Neural cell (in vitro differentiated cells): Measurements from ENCODE around the gene RBM38.

Experiments
- EP300 ChIP-seq: fragments of 450-650 bp; conservative IDR thresholded peaks from 2 replicates; pipeline ENCODE4 v1.6.1; 2014; ENCODE audit warnings: antibody characterized with exemption, mild to moderate bottlenecking, moderate library complexity; ENCODE audit not compliant: poor library complexity, severe bottlenecking
- EZH2 ChIP-seq: fragments of 200-600, 300-800 bp; shearing (Covaris generic), sonication (generic); IDR thresholded peaks from 2 replicates; pipeline ENCODE4 v1.6.1; 2014; ENCODE audit warnings: antibody characterized with exemption, low read length, borderline replicate concordance, mild to moderate bottlenecking; ENCODE audit not compliant: insufficient read depth, poor library complexity, severe bottlenecking
- MXI1 ChIP-seq: fragments of 450-650 bp; conservative IDR thresholded peaks from 2 replicates; pipeline ENCODE4 v1.6.1; 2014; ENCODE audit warnings: antibody characterized with exemption, mild to moderate bottlenecking; ENCODE audit not compliant: poor library complexity, severe bottlenecking
- POLR2AphosphoS5 ChIP-seq: IDR thresholded peaks from 2 replicates; pipeline ENCODE4 v1.6.1; 2012
- RAD21 ChIP-seq: fragments of 450-650 bp; conservative IDR thresholded peaks from 2 replicates; pipeline ENCODE4 v1.6.1; 2014; ENCODE audit warnings: antibody characterized with exemption, mild to moderate bottlenecking, moderate library complexity
- SMC3 ChIP-seq: fragments of 450-650 bp; conservative IDR thresholded peaks from 2 replicates; pipeline ENCODE4 v1.6.1; 2014; ENCODE audit warnings: antibody characterized with exemption, mild to moderate bottlenecking, moderate library complexity; ENCODE audit not compliant: poor library complexity
- TF ChIP-seq, protein P1 (sequence below): fragments of 450-650 bp; IDR thresholded peaks from 2 replicates; pipeline ENCODE4 v1.5.1; 2014; ENCODE audit warnings: antibody characterized with exemption, mild to moderate bottlenecking, moderate library complexity; ENCODE audit not compliant: poor library complexity, severe bottlenecking

GRCh38 chr20:57457243-57458095 is 66.3 kb downstream of the RBM38 start:
- no peak for TF ChIP-seq POLR2AphosphoS5
- TF ChIP-seq SMC3 = no peak
- TF ChIP-seq EP300 = no peak
- TF ChIP-seq, protein P1, sequence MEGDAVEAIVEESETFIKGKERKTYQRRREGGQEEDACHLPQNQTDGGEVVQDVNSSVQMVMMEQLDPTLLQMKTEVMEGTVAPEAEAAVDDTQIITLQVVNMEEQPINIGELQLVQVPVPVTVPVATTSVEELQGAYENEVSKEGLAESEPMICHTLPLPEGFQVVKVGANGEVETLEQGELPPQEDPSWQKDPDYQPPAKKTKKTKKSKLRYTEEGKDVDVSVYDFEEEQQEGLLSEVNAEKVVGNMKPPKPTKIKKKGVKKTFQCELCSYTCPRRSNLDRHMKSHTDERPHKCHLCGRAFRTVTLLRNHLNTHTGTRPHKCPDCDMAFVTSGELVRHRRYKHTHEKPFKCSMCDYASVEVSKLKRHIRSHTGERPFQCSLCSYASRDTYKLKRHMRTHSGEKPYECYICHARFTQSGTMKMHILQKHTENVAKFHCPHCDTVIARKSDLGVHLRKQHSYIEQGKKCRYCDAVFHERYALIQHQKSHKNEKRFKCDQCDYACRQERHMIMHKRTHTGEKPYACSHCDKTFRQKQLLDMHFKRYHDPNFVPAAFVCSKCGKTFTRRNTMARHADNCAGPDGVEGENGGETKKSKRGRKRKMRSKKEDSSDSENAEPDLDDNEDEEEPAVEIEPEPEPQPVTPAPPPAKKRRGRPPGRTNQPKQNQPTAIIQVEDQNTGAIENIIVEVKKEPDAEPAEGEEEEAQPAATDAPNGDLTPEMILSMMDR = no peak
- no peak for TF ChIP-seq EZH2
- no peak for TF ChIP-seq MXI1
- TF ChIP-seq RAD21 = no peak
